GM10248 (cell line): ENCODE results near the gene RENBP.

Source experiments
- CTCF ChIA-PET: fragments of 300-600 bp; sonication (Branson Sonifier 250); formaldehyde crosslinking; extraction: SDS; loops from one replicate; lab custom pipeline; 2021; ENCODE audit warnings: antibody characterized with exemption; lab: Yijun Ruan, JAX
- POLR2A ChIA-PET: fragments of 350-650 bp; sonication (Branson Sonifier 250); formaldehyde crosslinking; extraction: SDS; loops from one replicate; lab custom pipeline; 2020; ENCODE audit warnings: antibody characterized with exemption; lab: Yijun Ruan, JAX
- DNase-seq: peaks from one replicate; pipeline ENCODE4 v3.0.0; 2012; ENCODE audit errors: extremely low spot score
- CTCF ChIP-seq: IDR thresholded peaks from 2 replicates; pipeline ENCODE4 v1.5.1; 2012; ENCODE audit warnings: mild to moderate bottlenecking, low read depth; ENCODE audit errors: extremely low read depth, missing control alignments, control extremely low read depth

The RENBP gene

GRCh38 chrX:153961292-153961691 is 16.8 kb upstream of the RENBP start:
- POLR2A ChIA-PET: no interaction called here

GRCh38 chrX:153960786-153961185 is 16.3 kb upstream of the RENBP start:
- ChIA-PET CTCF (interaction anchor here (14.3 kb wide), 1 partner anchor 12 kb away, joined by 137 read pairs; the partner anchor contains the start of gene RENBP), POLR2A (no interaction called here)
- TF ChIP-seq CTCF: no peak
- no peak for DNase-seq

More at GRCh38 chrX:153961292-153961691, 16.8 kb upstream of the RENBP start:
- DNase-seq: no peak
- CTCF ChIA-PET: interaction anchor here (14.3 kb wide), 1 partner anchor 12 kb away, joined by 137 read pairs; the partner anchor contains the start of gene RENBP
- no peak for TF ChIP-seq CTCF

GRCh38 chrX:153960077-153960476 is 15.6 kb upstream of the RENBP start:
- ChIA-PET CTCF (interaction anchor here (14.3 kb wide), 1 partner anchor 11 kb away, joined by 137 read pairs; the partner anchor contains the start of gene RENBP), POLR2A (no interaction called here)
- TF ChIP-seq CTCF: no peak
- no peak for DNase-seq

GRCh38 chrX:153959649-153960048 is 15.2 kb upstream of the RENBP start:
- CTCF ChIA-PET: interaction anchor here (14.3 kb wide), 1 partner anchor 10 kb away, joined by 137 read pairs; the partner anchor contains the start of gene RENBP

GRCh38 chrX:153958605-153959004 is 14.2 kb upstream of the RENBP start:
- CTCF ChIA-PET: interaction anchor here (14.3 kb wide), 1 partner anchor 9 kb away, joined by 137 read pairs; the partner anchor contains the start of gene RENBP

More at GRCh38 chrX:153959649-153960048, 15.2 kb upstream of the RENBP start:
- POLR2A ChIA-PET: no interaction called here
- no peak for TF ChIP-seq CTCF
- DNase-seq: no peak

GRCh38 chrX:153957224-153957623 is 12.8 kb upstream of the RENBP start:
- no peak for TF ChIP-seq CTCF
- DNase-seq: no peak
- ChIA-PET CTCF (no interaction called here), POLR2A (no interaction called here)

More at GRCh38 chrX:153958605-153959004, 14.2 kb upstream of the RENBP start:
- POLR2A ChIA-PET: no interaction called here
- no peak for DNase-seq
- TF ChIP-seq CTCF: no peak
